ENCODE measurements around the gene CFAP107.

GRCh38 chr1:12769976-12770505 is 24.0 kb downstream of the CFAP107 start:
- no peak for TF ChIP-seq CTCF (IDR thresholded peaks at IDR 0.05)
- no peak for TF ChIP-seq EP300 (IDR thresholded peaks at IDR 0.05)

Measured in tibial nerve (tissue), 4 donors.